Measurements from ENCODE around the gene IGFBP3. TPM values are rescaled to one million over a fixed set of nuclear protein-coding genes. Genes with fewer than 3 reads are reported as not detected.

Gene IGFBP3
- total and polyA plus RNA-seq, 2 of the 13 experiments (the other 11 are each of a cell fraction or from before 2014, with no cell fraction given) = 57.5 TPM; not detected in 1

DNA sequence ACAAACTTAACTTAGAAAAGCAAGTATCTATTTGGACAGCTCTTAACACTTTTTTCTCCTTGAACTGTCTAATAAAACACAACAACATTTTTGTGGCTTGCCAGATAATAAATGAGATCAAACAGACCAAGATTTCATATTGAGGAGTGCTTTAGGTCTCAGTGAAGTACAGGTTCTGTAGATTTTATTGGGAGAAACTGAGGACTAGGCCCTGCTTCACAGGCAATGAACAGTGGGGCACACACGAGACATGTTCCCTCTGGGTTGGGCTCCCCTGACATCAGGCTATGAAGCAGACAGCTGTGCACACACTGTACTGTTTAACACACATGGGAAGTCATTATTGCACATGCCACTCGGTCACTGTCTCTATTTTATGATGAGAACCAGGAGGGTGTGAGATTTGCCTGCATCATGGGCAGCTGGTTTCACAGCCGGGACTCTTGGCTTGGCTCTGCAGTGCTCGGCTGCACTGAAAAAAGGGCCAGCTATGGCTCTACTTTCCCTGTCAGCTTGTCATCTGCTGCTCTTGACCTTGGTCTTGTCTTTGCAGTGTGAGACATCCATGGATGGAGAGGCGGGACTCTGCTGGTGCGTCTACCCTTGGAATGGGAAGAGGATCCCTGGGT lies 28.6 kb downstream of the IGFBP3 start (continued):
- TF ChIP-seq CHD2 (IDR thresholded peaks at IDR 0.05; ENCODE audit: low read depth, low read length) = peak; percentile 17; the same call in 1 of the 2 replicates
- peak; percentile 100 for TF ChIP-seq SSRP1 (CRISPR knock-in tag; IDR thresholded peaks at IDR 0.05)
- TF ChIP-seq, protein P1, sequence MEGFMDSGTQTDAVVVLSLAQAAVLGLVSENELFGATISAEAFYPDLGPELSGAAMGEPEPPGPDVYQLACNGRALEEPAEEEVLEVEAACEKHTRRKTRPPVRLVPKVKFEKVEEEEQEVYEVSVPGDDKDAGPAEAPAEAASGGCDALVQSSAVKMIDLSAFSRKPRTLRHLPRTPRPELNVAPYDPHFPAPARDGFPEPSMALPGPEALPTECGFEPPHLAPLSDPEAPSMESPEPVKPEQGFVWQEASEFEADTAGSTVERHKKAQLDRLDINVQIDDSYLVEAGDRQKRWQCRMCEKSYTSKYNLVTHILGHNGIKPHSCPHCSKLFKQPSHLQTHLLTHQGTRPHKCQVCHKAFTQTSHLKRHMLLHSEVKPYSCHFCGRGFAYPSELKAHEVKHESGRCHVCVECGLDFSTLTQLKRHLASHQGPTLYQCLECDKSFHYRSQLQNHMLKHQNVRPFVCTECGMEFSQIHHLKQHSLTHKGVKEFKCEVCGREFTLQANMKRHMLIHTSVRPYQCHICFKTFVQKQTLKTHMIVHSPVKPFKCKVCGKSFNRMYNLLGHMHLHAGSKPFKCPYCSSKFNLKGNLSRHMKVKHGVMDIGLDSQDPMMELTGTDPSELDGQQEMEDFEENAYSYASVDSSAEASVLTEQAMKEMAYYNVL (CRISPR knock-in tag; IDR thresholded peaks at IDR 0.05; ENCODE audit: borderline replicate concordance) = 0 out of 2 replicates have a peak, but pooled peaks have one; percentile 31
- TF ChIP-seq RFX3 (CRISPR knock-in tag; IDR thresholded peaks at IDR 0.05) = no peak
- TF ChIP-seq BHLHE40 (IDR thresholded peaks at IDR 0.05; ENCODE audit: low read length) = no peak
- TF ChIP-seq, protein P2, sequence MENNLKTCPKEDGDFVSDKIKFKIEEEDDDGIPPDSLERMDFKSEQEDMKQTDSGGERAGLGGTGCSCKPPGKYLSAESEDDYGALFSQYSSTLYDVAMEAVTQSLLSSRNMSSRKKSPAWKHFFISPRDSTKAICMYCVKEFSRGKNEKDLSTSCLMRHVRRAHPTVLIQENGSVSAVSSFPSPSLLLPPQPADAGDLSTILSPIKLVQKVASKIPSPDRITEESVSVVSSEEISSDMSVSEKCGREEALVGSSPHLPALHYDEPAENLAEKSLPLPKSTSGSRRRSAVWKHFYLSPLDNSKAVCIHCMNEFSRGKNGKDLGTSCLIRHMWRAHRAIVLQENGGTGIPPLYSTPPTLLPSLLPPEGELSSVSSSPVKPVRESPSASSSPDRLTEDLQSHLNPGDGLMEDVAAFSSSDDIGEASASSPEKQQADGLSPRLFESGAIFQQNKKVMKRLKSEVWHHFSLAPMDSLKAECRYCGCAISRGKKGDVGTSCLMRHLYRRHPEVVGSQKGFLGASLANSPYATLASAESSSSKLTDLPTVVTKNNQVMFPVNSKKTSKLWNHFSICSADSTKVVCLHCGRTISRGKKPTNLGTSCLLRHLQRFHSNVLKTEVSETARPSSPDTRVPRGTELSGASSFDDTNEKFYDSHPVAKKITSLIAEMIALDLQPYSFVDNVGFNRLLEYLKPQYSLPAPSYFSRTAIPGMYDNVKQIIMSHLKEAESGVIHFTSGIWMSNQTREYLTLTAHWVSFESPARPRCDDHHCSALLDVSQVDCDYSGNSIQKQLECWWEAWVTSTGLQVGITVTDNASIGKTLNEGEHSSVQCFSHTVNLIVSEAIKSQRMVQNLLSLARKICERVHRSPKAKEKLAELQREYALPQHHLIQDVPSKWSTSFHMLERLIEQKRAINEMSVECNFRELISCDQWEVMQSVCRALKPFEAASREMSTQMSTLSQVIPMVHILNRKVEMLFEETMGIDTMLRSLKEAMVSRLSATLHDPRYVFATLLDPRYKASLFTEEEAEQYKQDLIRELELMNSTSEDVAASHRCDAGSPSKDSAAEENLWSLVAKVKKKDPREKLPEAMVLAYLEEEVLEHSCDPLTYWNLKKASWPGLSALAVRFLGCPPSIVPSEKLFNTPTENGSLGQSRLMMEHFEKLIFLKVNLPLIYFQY (CRISPR knock-in tag; IDR thresholded peaks at IDR 0.05; ENCODE audit: borderline replicate concordance) = no peak
- TF ChIP-seq, protein P3, sequence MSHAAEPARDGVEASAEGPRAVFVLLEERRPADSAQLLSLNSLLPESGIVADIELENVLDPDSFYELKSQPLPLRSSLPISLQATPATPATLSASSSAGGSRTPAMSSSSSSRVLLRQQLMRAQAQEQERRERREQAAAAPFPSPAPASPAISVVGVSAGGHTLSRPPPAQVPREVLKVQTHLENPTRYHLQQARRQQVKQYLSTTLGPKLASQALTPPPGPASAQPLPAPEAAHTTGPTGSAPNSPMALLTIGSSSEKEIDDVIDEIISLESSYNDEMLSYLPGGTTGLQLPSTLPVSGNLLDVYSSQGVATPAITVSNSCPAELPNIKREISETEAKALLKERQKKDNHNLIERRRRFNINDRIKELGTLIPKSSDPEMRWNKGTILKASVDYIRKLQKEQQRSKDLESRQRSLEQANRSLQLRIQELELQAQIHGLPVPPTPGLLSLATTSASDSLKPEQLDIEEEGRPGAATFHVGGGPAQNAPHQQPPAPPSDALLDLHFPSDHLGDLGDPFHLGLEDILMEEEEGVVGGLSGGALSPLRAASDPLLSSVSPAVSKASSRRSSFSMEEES (CRISPR knock-in tag; IDR thresholded peaks at IDR 0.05) = no peak; the same call in 1 of the 2 replicates
- TF ChIP-seq EED (CRISPR knock-in tag; IDR thresholded peaks at IDR 0.05) = peak; percentile 64; the same call in 1 of the 2 replicates
- peak; percentile 71; the same call in 1 of the 2 replicates for TF ChIP-seq NKX3-1 (CRISPR knock-in tag; IDR thresholded peaks at IDR 0.05)
- peak; percentile 64; the same call in 1 of the 2 replicates for TF ChIP-seq ZNF564 (CRISPR knock-in tag; IDR thresholded peaks at IDR 0.05)
- TF ChIP-seq TMF1 (CRISPR knock-in tag; IDR thresholded peaks at IDR 0.05; ENCODE audit: low read depth) = no peak; the same call in 1 of the 2 replicates
- no peak for TF ChIP-seq MBD4 (IDR thresholded peaks at IDR 0.05; ENCODE audit: borderline replicate concordance, low read length)
- TF ChIP-seq RBM22 (optimal IDR thresholded peaks at IDR 0.05; ENCODE audit: low read length) = peak; percentile 70
- peak; percentile 94; the same call in 1 of the 2 replicates for TF ChIP-seq NCOA5 (CRISPR knock-in tag; IDR thresholded peaks at IDR 0.05)
- TF ChIP-seq, protein P4, sequence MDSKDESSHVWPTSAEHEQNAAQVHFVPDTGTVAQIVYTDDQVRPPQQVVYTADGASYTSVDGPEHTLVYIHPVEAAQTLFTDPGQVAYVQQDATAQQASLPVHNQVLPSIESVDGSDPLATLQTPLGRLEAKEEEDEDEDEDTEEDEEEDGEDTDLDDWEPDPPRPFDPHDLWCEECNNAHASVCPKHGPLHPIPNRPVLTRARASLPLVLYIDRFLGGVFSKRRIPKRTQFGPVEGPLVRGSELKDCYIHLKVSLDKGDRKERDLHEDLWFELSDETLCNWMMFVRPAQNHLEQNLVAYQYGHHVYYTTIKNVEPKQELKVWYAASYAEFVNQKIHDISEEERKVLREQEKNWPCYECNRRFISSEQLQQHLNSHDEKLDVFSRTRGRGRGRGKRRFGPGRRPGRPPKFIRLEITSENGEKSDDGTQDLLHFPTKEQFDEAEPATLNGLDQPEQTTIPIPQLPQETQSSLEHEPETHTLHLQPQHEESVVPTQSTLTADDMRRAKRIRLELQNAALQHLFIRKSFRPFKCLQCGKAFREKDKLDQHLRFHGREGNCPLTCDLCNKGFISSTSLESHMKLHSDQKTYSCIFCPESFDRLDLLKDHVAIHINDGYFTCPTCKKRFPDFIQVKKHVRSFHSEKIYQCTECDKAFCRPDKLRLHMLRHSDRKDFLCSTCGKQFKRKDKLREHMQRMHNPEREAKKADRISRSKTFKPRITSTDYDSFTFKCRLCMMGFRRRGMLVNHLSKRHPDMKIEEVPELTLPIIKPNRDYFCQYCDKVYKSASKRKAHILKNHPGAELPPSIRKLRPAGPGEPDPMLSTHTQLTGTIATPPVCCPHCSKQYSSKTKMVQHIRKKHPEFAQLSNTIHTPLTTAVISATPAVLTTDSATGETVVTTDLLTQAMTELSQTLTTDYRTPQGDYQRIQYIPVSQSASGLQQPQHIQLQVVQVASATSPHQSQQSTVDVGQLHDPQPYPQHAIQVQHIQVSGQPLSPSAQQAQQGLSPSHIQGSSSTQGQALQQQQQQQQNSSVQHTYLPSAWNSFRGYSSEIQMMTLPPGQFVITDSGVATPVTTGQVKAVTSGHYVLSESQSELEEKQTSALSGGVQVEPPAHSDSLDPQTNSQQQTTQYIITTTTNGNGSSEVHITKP (CRISPR knock-in tag; IDR thresholded peaks at IDR 0.05; ENCODE audit: low read depth) = no peak
- no peak for TF ChIP-seq REL (CRISPR knock-in tag; conservative IDR thresholded peaks at IDR 0.05)
- TF ChIP-seq, protein P5, sequence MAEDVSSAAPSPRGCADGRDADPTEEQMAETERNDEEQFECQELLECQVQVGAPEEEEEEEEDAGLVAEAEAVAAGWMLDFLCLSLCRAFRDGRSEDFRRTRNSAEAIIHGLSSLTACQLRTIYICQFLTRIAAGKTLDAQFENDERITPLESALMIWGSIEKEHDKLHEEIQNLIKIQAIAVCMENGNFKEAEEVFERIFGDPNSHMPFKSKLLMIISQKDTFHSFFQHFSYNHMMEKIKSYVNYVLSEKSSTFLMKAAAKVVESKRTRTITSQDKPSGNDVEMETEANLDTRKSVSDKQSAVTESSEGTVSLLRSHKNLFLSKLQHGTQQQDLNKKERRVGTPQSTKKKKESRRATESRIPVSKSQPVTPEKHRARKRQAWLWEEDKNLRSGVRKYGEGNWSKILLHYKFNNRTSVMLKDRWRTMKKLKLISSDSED (CRISPR knock-in tag; IDR thresholded peaks at IDR 0.05) = no peak

Measured in HepG2 (cell line).